Stimulated activated naive CD8-positive, alpha-beta T cell treated with anti-CD3 and anti-CD28 coated beads, Interleukin-15, Interleukin-2, amounts not matched to agents 100 ng/mL and 50 ng/mL, for 24 hours (primary cell): ENCODE measurements around the gene KRTAP9-4.
"Not testable (repeated sequence)": the region's sequence is repeated elsewhere in the genome, so short reads cannot be mapped to it uniquely, and the experiment has no call there.

Experiments
- H3K27ac Mint-ChIP-seq: one replicate; pipeline ENCODE4 v1.8.0; 2021; ENCODE audit warnings: mild to moderate bottlenecking, mixed read lengths
- H3K27me3 Mint-ChIP-seq: one replicate; pipeline ENCODE4 v1.8.0; 2021; ENCODE audit warnings: mixed read lengths
- H3K36me3 Mint-ChIP-seq: one replicate; pipeline ENCODE4 v1.8.0; 2021; ENCODE audit warnings: low read depth, mixed read lengths
- H3K4me1 Mint-ChIP-seq: one replicate; pipeline ENCODE4 v1.8.0; 2021; ENCODE audit warnings: low read depth, mixed read lengths
- H3K4me3 Mint-ChIP-seq: one replicate; pipeline ENCODE4 v1.8.0; 2021; ENCODE audit warnings: mild to moderate bottlenecking, mixed read lengths
- H3K9me3 Mint-ChIP-seq: one replicate; pipeline ENCODE4 v1.8.0; 2021; ENCODE audit warnings: mixed read lengths

The KRTAP9-4 gene

DNA sequence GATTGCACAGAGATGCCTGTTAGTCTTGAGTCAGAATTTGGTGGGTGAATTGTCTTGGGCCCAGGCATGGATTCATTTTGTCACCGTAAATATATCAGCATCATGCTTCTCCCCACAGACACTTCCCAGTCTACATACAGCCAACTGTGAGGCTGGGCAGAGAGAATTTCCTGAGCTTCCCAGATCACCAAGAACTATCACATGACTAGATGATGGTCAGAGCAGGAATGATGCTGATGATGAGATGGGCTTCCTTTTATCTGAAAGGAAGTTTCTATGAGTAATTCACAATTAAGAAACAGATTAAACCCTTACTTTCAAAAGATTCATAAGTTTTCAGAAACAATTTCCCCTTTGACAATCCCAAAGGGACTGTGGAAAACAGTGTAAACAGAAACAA, 5.4 kb downstream of the KRTAP9-4 start:
- Mint-ChIP-seq H3K36me3 (no peaks in the 10 kb centered on the region), H3K4me1 (no peaks in the 10 kb centered on the region), H3K27ac (no peak overlapping the region), H3K27me3 (peaks cover 9% of the 10 kb centered on the region), H3K9me3 (no peaks in the 10 kb centered on the region), H3K4me3 (no peak overlapping the region)

DNA sequence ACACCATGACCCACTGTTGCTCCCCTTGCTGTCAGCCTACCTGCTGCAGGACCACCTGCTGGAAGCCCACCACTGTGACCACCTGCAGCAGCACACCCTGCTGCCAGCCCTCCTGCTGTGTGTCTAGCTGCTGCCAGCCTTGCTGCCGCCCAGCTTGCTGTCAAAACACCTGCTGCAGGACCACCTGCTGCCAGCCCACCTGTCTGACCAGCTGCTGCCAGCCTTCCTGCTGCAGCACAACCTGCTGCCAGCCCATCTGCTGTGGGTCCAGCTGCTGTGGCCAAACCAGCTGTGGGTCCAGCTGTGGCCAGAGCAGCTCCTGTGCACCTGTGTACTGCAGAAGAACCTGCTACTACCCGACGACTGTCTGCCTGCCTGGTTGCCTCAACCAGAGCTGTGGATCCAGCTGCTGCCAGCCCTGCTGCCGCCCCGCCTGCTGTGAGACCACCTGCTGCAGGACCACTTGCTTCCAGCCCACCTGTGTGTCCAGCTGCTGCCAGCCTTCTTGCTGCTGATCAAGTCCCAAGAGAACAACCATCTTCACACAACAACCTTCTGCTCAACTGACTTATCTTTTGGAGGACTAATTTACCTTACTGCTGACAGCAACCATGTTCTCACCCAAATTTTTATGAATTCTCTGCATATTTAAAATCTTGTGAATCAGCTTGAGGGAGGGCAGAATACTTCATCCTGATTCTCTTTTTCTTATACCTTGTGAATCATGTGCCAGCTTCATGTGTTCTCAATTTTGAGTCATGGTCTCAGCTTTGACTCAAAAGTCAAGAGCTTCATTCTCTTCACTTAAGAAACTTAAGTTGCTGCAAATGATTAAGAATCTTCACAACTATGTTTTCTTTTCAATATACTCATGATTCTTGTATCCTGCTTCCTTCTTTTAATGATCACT, 6.1 kb downstream of the KRTAP9-4 start, which contains the start of gene KRTAP9-9:
KRTAP9-9 (plus strand) TSS at position 4 of the 910 bp plus-strand sequence.
- not testable (repeated sequence) for H3K4me1 Mint-ChIP-seq, H3K9me3 Mint-ChIP-seq, H3K4me3 Mint-ChIP-seq, H3K36me3 Mint-ChIP-seq, H3K27ac Mint-ChIP-seq, H3K27me3 Mint-ChIP-seq

DNA sequence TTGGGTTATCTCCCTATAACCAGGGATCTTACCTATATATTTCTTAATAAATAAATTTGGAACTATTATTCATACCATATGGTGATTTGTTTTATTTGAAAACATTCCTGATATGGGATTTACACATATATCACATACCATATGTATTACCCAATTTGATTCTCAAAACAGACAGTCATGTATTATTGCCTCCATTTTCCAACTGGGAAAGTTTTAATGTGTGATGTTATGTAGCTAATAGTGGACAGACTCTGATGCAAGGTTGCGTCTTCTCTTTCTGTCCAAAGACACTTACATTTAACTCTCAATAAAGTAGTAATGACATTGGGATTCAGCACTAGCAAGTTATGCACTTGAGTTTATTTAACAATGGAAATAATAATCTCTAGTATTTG, 6.8 kb downstream of the KRTAP9-4 start:
- Mint-ChIP-seq H3K4me3 (no peak overlapping the region), H3K27ac (no peak overlapping the region), H3K9me3 (no peaks in the 10 kb centered on the region), H3K36me3 (no peaks in the 10 kb centered on the region), H3K27me3 (peaks cover 4% of the 10 kb centered on the region), H3K4me1 (peaks cover 13% of the 10 kb centered on the region)

DNA sequence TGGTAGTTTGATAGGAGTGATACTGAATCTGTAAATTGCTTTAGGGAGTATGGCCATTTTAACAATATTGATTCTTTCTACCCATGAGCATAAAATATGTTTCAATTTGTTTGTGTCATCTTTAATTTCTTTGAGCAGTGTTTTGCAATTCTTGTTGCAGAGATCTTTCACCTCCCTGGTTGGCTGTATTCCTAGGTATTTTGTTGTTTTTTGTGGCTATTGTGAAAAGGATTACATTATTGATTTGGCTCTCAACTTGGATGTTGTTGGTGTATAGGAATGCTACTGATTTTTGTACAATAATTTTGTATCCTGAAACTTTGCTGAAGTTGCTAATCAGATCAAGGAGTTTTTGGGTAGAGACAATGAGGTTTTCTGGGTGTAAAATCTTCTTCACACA, 8.9 kb downstream of the KRTAP9-4 start:
- Mint-ChIP-seq H3K27me3 (peaks cover 5% of the 10 kb centered on the region), H3K4me3 (no peak overlapping the region)

DNA sequence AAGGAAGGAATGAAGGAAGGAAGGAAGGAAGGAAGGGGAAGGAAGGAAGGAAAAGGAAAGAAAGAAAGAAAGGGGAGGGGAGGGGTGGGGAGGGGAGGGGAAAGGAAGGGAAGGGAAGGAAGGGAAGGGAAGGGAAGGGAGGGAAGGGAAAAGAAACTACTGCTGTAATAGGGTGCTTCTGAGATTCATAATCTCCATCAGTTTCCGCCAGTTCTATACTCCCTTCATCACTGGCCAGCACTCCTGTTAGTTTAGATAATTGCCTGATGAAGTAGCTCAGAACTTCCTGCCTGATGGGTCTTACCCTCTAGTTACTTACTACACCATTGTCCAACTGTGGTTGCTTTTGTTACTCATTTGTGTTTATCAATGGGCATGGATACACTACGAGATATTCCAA, 13.7 kb downstream of the KRTAP9-4 start:
- peaks cover 4% of the 10 kb centered on the region for H3K27me3 Mint-ChIP-seq
- H3K4me3 Mint-ChIP-seq = no peak overlapping the region
- no peaks in the 10 kb centered on the region for H3K9me3 Mint-ChIP-seq
- peaks cover 15% of the 10 kb centered on the region for H3K4me1 Mint-ChIP-seq
- H3K27ac Mint-ChIP-seq = no peak overlapping the region
- no peaks in the 10 kb centered on the region for H3K36me3 Mint-ChIP-seq

More for the DNA sequence above, 8.9 kb downstream of the KRTAP9-4 start:
- H3K36me3 Mint-ChIP-seq = no peaks in the 10 kb centered on the region
- no peak overlapping the region for H3K27ac Mint-ChIP-seq
- peaks cover 15% of the 10 kb centered on the region for H3K4me1 Mint-ChIP-seq
- no peaks in the 10 kb centered on the region for H3K9me3 Mint-ChIP-seq

DNA sequence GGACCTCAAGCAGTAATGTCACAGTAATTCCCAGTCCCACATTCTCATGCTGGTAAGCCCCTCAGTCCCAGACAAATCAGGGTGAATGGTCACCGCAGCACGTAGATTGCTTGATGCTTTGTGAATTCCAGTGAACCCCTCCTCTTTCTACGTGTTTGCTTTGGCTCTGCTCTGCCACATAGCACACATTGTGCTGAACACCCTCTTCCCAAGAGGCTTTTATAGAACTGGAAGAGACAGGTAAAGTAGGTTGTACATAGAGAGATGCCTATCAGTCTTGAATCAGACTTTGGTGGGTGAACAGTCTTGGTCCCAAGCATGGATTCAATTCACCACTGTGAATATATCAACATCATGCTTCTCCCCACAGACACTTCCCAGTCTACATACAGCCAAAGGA, 15.1 kb downstream of the KRTAP9-4 start:
- Mint-ChIP-seq H3K27ac (no peak overlapping the region), H3K4me3 (no peak overlapping the region), H3K9me3 (no peaks in the 10 kb centered on the region), H3K27me3 (peaks cover 4% of the 10 kb centered on the region), H3K36me3 (no peaks in the 10 kb centered on the region), H3K4me1 (peaks cover 15% of the 10 kb centered on the region)

DNA sequence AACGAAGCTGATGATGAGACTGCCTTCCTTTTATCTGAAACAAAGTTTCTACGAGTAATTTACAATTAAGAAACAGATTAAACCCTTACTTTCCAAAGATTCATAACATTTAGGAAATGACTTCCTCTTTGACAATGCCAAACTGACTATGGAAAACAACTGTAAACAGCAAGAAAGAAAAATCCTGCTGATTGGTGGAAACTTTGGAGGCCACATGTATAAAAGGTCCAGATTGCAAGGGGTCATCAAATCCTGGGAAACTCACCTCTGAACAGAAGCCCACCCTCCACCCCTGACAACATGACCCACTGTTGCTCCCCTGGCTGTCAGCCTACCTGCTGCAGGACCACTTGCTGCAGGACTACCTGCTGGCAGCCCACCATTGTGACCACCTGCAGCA, 15.6 kb downstream of the KRTAP9-4 start, which contains the start of gene KRTAP9-6:
KRTAP9-6 (plus strand) TSS at position 301 of the 400 bp plus-strand sequence; CDS start at position 301, 0 bp downstream.
- Mint-ChIP-seq H3K36me3 (no peaks in the 10 kb centered on the region), H3K27me3 (peaks cover 4% of the 10 kb centered on the region), H3K27ac (no peak within 1 kb of the TSS), H3K9me3 (no peaks in the 10 kb centered on the region), H3K4me1 (peaks cover 14% of the 10 kb centered on the region), H3K4me3 (no peak within 1 kb of the TSS)

DNA sequence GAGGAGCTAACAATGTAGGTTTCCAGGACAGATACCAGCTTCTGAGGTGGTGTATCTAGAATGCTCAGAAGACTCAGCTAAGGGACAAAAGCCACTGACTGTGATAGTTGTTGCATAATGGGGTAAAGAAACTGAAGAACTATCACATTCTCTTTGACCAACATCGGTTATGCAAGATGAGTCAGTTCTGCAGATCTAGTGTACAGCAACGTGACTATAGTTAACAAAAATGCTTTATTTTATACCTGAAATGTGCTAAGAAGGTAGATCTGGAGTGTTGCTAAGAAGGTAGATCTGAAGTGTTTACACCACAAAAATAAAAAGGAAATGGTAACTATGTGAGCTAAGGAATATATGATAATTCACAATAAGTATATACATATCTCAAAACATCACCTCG, 18.2 kb downstream of the KRTAP9-4 start:
- H3K27me3 Mint-ChIP-seq = peaks cover 4% of the 10 kb centered on the region
- H3K4me3 Mint-ChIP-seq = no peak overlapping the region
- no peaks in the 10 kb centered on the region for H3K9me3 Mint-ChIP-seq
- no peaks in the 10 kb centered on the region for H3K36me3 Mint-ChIP-seq
- H3K4me1 Mint-ChIP-seq = no peaks in the 10 kb centered on the region
- no peak overlapping the region for H3K27ac Mint-ChIP-seq

DNA sequence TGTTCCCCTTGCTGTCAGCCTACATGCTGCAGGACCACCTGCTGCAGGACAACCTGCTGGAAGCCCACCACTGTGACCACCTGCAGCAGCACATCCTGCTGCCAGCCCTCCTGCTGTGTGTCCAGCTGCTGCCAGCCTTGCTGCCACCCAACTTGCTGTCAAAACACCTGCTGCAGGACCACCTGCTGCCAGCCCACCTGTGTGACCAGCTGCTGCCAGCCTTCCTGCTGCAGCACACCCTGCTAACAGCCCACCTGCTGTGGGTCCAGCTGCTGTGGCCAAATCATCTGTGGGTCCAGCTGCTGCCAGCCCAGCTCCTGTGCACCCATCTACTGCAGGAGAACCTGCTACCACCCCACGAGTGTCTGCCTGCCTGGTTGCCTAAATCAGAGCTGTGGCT, 21.8 kb downstream of the KRTAP9-4 start:
- H3K4me3 Mint-ChIP-seq, H3K27ac Mint-ChIP-seq, H3K9me3 Mint-ChIP-seq, H3K36me3 Mint-ChIP-seq, H3K4me1 Mint-ChIP-seq, H3K27me3 Mint-ChIP-seq: not testable (repeated sequence)

DNA sequence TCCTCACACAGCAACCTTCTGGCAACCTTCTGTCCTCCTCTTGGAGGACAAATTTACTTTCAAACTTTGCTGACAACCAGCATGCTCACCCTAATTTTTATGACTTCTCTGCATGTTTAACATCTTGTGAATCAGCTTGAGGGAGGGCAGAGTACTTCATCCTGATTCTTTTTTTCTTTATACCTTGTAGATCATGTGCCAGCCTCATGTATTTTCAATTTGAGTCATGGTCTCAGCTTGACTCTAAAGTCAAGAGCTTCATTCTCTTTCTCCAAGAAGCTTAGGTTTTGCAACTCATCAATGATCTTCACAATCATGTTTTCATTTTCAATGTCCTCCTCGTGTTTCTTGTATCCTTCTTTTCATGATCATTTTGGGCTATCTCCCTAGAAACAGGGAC, 22.4 kb downstream of the KRTAP9-4 start:
- H3K4me3 Mint-ChIP-seq = no peak overlapping the region
- H3K27me3 Mint-ChIP-seq = peaks cover 7% of the 10 kb centered on the region
- H3K9me3 Mint-ChIP-seq = no peaks in the 10 kb centered on the region
- H3K36me3 Mint-ChIP-seq = no peaks in the 10 kb centered on the region
- no peak overlapping the region for H3K27ac Mint-ChIP-seq
- no peaks in the 10 kb centered on the region for H3K4me1 Mint-ChIP-seq

DNA sequence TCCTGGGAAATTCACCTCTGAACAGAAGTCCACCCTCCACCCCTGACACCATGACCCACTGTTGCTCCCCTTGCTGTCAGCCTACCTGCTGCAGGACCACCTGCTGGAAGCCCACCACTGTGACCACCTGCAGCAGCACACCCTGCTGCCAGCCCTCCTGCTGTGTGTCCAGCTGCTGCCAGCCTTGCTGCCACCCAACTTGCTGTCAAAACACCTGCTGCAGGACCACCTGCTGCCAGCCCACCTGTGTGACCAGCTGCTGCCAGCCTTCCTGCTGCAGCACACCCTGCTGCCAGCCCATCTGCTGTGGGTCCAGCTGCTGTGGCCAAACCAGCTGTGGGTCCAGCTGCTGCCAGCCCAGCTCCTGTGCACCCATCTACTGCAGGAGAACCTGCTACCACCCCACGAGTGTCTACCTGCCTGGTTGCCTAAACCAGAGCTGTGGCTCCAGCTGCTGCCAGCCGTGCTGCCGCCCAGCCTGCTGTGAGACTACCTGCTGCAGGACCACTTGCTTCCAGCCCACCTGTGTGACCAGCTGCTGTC, 26.2 kb downstream of the KRTAP9-4 start, which contains the start of gene KRTAP9-7:
KRTAP9-7 (plus strand) TSS at position 51 of the 543 bp plus-strand sequence; CDS start at position 51, 0 bp downstream.
- not testable (repeated sequence) for H3K4me3 Mint-ChIP-seq, H3K36me3 Mint-ChIP-seq, H3K9me3 Mint-ChIP-seq, H3K4me1 Mint-ChIP-seq, H3K27me3 Mint-ChIP-seq, H3K27ac Mint-ChIP-seq

DNA sequence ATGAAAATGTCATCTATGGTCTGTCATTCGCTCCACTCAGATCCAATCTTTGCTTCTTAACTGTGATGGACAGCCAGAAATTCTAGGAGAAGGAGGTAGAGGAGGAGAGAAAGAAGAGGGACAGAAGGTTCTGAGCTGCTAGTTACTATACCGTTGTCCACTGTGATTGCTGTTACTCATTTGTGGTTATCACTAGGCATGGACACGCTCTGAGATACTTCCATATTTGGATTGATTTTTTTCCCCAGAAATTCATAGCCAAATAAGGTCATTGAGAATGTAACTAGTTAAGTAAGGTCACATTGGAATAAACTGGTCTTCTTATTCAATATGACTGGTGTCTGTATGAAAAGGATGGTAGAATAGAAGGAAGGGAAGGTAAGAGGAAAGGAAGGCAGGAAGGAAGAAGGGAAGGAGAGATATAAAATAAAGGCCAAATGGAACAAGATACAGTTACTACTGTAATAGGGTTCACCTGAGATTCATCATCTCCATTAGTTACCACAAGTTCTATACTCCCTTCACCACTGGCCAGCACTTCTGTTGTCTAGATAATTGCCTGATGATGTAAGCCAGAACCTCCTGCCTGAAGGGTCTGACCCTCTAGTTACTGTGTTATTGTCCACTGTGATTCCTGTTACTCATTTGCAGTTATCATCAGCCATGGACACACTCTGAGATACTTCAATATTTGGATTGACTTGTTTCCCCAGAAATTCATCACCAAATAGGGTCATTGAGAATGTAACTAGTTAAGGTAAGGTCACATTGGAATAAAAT, 28.9 kb downstream of the KRTAP9-4 start:
- H3K27ac Mint-ChIP-seq = no peak overlapping the region
- peaks cover 10% of the 10 kb centered on the region for H3K27me3 Mint-ChIP-seq
- H3K9me3 Mint-ChIP-seq = no peaks in the 10 kb centered on the region
- no peaks in the 10 kb centered on the region for H3K4me1 Mint-ChIP-seq
- no peak overlapping the region for H3K4me3 Mint-ChIP-seq
- no peaks in the 10 kb centered on the region for H3K36me3 Mint-ChIP-seq

DNA sequence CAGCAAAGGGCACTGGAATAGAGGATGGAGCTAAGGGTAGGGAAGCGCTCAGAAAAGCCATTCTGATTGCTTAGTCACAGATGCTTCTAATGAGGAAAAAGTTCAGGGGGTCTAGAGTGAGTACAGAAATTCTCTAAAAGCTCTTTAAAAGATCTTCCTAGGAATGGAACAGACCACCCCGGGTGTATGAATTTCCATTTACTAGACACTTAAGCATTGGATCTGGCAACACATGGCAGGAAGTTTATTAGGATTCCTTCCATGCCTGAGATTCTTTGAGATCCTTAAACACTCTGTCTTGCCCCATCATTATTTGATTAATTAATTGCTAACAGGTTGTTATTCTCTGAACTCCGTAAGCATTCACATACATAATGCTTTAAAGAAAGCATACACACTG, 34.6 kb downstream of the KRTAP9-4 start:
- Mint-ChIP-seq H3K4me1 (peaks cover 9% of the 10 kb centered on the region), H3K27ac (no peak overlapping the region), H3K36me3 (no peaks in the 10 kb centered on the region), H3K4me3 (no peak overlapping the region), H3K27me3 (no peaks in the 10 kb centered on the region), H3K9me3 (no peaks in the 10 kb centered on the region)

DNA sequence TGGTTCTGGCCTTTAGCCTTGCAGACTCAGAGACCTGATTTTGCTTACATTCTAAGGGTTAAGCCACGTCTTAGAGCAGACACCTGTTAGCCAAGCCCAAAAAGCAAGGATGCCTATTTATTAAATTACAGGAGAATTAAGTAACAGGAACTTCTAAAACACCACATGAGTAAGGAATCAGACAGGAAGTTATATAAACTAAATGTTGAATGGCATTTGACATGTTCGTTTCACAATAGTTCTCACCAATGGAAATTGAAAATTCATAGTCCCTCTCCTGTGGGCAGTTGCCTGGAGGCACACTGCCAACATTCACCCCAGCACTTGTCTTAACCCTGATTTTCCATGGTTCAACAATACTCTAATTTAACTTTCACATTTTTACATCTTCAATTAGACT, 35.1 kb downstream of the KRTAP9-4 start:
- Mint-ChIP-seq H3K4me3 (no peak overlapping the region), H3K27me3 (no peaks in the 10 kb centered on the region), H3K4me1 (peaks cover 9% of the 10 kb centered on the region), H3K27ac (no peak overlapping the region), H3K9me3 (no peaks in the 10 kb centered on the region), H3K36me3 (no peaks in the 10 kb centered on the region)

DNA sequence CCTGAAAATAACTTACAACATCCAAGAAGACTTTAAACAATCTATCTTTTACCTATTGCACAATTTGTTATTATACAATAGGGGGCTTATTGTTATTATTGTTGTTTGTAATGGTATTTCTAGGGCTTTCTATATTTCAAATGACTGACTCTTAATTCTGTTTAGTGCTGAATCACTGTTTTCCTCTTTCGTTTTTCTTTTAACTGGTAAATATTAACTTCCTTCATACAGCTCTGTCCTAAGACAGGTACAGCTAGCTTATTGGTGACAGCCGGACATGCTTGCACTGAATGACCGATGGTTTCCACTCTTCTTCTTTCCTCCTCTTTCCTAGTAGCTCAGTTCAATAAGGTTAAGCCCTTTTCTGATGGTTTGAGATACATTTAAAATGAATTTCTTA, 37.6 kb downstream of the KRTAP9-4 start:
- Mint-ChIP-seq H3K27me3 (no peaks in the 10 kb centered on the region), H3K36me3 (no peaks in the 10 kb centered on the region), H3K9me3 (no peaks in the 10 kb centered on the region), H3K27ac (no peak overlapping the region), H3K4me1 (peaks cover 9% of the 10 kb centered on the region), H3K4me3 (no peak overlapping the region)
